ENCODE results near the gene NUDT3. TPM values are rescaled to one million over a fixed set of nuclear protein-coding genes. Genes with fewer than 3 reads are reported as not detected.

NUDT3 gene
- polyA plus RNA-seq, 1 of the 3 experiments (the other 2 are of a cell fraction): 11.9 TPM

GRCh38 chr6:34384321-34385153 lies 7.9 kb downstream of the NUDT3 start:
- no peak for DNase-seq
- no peaks in the 10 kb centered on the region for H3K9me3 ChIP-seq
- H3F3A ChIP-seq (replicated peaks; ENCODE audit: insufficient read depth): peaks cover 3% of the 10 kb centered on the region
- no peaks in the 10 kb centered on the region for H3K27me3 ChIP-seq (ENCODE audit: insufficient read depth)
- no peak overlapping the region for H2AFZ ChIP-seq (ENCODE audit: low read depth)
- POLR2A ChIA-PET: interaction anchor here (1.3 kb wide), 1 partner anchor 9 kb away, joined by 3 read pairs; no protein-coding TSS in a partner anchor
- WGBS (ENCODE audit: low lambda C conversion rate): 93% methylated on average over 5 of the region's 5 CpGs
- H3K4me3 ChIP-seq (ENCODE audit: low read depth in 2 of 2, low read length in 1 of 2): no peak overlapping the region
- TF ChIP-seq SMC3 (IDR thresholded peaks at IDR 0.05; ENCODE audit: low read depth, low read length) (no peak), RCOR1 (IDR thresholded peaks at IDR 0.05; ENCODE audit: low read length) (no peak), TAF1 (IDR thresholded peaks at IDR 0.05; ENCODE audit: borderline replicate concordance, low read depth, low read length) (no peak), CHD2 (IDR thresholded peaks at IDR 0.05; ENCODE audit: low read length, partially characterized antibody) (no peak), IRF3 (IDR thresholded peaks at IDR 0.05; ENCODE audit: low read depth, low read length) (no peak), JUND (IDR thresholded peaks at IDR 0.05) (no peak), NFIC (IDR thresholded peaks at IDR 0.05; ENCODE audit: borderline replicate concordance) (no peak), SIN3A (IDR thresholded peaks at IDR 0.05; ENCODE audit: borderline replicate concordance, low read depth, low read length) (no peak), EZH2phosphoT487 (IDR thresholded peaks at IDR 0.05; ENCODE audit: borderline replicate concordance, low read depth) (no peak), ELF1 (IDR thresholded peaks at IDR 0.05) (no peak), CTCF (IDR thresholded peaks at IDR 0.05) (no peak), RXRA (IDR thresholded peaks at IDR 0.05; ENCODE audit: borderline replicate concordance, low read depth) (no peak), TEAD4 (IDR thresholded peaks at IDR 0.05; ENCODE audit: borderline replicate concordance, insufficient read depth) (no peak), MXI1 (IDR thresholded peaks at IDR 0.05; ENCODE audit: low read depth, low read length) (no peak), PBX3 (IDR thresholded peaks at IDR 0.05) (no peak)
- peaks cover 99% of the 10 kb centered on the region for H3K79me2 ChIP-seq (ENCODE audit: insufficient read depth)
- peaks cover 0 to 3% of the 10 kb centered on the region in 2 experiments for H3K36me3 ChIP-seq (replicated peaks in 1 of 2; ENCODE audit: control insufficient read depth in 1 of 2, insufficient read depth in 2 of 2, low read length in 1 of 2)
- CTCF ChIA-PET: interaction anchor here (1.5 kb wide), 1 partner anchor 18 kb away, joined by 3 read pairs; no protein-coding TSS in a partner anchor
- peaks cover 81% of the 10 kb centered on the region for H4K20me1 ChIP-seq (ENCODE audit: insufficient read depth)
- no peak overlapping the region for H3K9ac ChIP-seq
- H3K4me1 ChIP-seq (ENCODE audit: control insufficient read depth in 1 of 2, insufficient read depth in 2 of 2, low read depth in 1 of 2, low read length in 1 of 2): peaks cover 0 to 15% of the 10 kb centered on the region in 2 experiments; a peak in 2 of 4 replicates
- no peaks in the 10 kb centered on the region for H3K9me2 ChIP-seq
- no peak overlapping the region for H3K27ac ChIP-seq (ENCODE audit: low read depth in 2 of 2, low read length in 1 of 2)
- H3K4me2 ChIP-seq: no peak overlapping the region
